WTC11 (cell line): ENCODE measurements around the gene TNRC6A. TPM values are rescaled to one million over a fixed set of nuclear protein-coding genes. Genes with fewer than 3 reads are reported as not detected.
"Not testable (repeated sequence)": the region's sequence is repeated elsewhere in the genome, so short reads cannot be mapped to it uniquely, and the experiment has no call there.

ENCODE experiments used
- ATAC-seq: fragments of 200-7000 bp; cut with Tn5 transposase; 2 replicates; pipeline ENCODE4 v1.10.0; 2021; ENCODE audit warnings: mild to moderate bottlenecking, moderate library complexity
- CTCF ChIA-PET: fragments of 300-600 bp; sonication (Branson Sonifier 250); formaldehyde crosslinking; loops from one replicate; lab custom pipeline; 2021; ENCODE audit warnings: antibody characterized with exemption; lab: Charles Lee
- POLR2A ChIA-PET: fragments of 350-600 bp; sonication (Branson Sonifier 250); formaldehyde crosslinking; loops from one replicate; lab custom pipeline; 2021; ENCODE audit warnings: antibody characterized with exemption; lab: Charles Lee
- DNase-seq: peaks from one replicate; pipeline ENCODE4 v3.0.0; 2021; ENCODE audit warnings: low spot score
- H3K27ac Mint-ChIP-seq: 2 replicates; pipeline ENCODE4 v1.8.0; 2021; ENCODE audit warnings: mixed read lengths
- H3K27me3 Mint-ChIP-seq: 2 replicates; pipeline ENCODE4 v1.8.0; 2021; ENCODE audit warnings: low read depth, mild to moderate bottlenecking, moderate library complexity, mixed read lengths
- H3K36me3 Mint-ChIP-seq: 2 replicates; pipeline ENCODE4 v1.8.0; 2021; ENCODE audit warnings: mixed read lengths
- H3K4me1 Mint-ChIP-seq: 2 replicates; pipeline ENCODE4 v1.8.0; 2022; ENCODE audit warnings: mixed read lengths
- H3K4me3 Mint-ChIP-seq: 2 replicates; pipeline ENCODE4 v1.8.0; 2021; ENCODE audit warnings: mild to moderate bottlenecking, moderate library complexity, mixed read lengths
- H3K9me3 Mint-ChIP-seq: 2 replicates; pipeline ENCODE4 v1.8.0; 2021; ENCODE audit warnings: mixed read lengths
- AFF4 ChIP-seq: sonication (generic); formaldehyde crosslinking; IDR thresholded peaks from 2 replicates; pipeline ENCODE4 v1.8.1; 2023; ENCODE audit warnings: mild to moderate bottlenecking, missing genetic modification reagents, borderline replicate concordance
- CDX4 ChIP-seq: fragments of 250-450 bp; sonication (Bioruptor Pico); IDR thresholded peaks from 2 replicates; pipeline ENCODE4 v1.9.0; 2021; ENCODE audit warnings: moderate library complexity, mild to moderate bottlenecking, inconsistent platforms, borderline replicate concordance
- E2F4 ChIP-seq: sonication (generic); formaldehyde crosslinking; IDR thresholded peaks from 2 replicates; pipeline ENCODE4 v1.8.1; 2022; ENCODE audit warnings: low read depth, mild to moderate bottlenecking, moderate library complexity, missing genetic modification reagents, borderline replicate concordance
- E2F5 ChIP-seq: sonication (generic); formaldehyde crosslinking; IDR thresholded peaks from 2 replicates; pipeline ENCODE4 v1.8.1; 2022; ENCODE audit warnings: mild to moderate bottlenecking, moderate library complexity, missing genetic modification reagents
- ELF4 ChIP-seq: sonication (generic); formaldehyde crosslinking; IDR thresholded peaks from 2 replicates; pipeline ENCODE4 v1.8.1; 2022; ENCODE audit warnings: low read depth, mild to moderate bottlenecking, moderate library complexity, missing genetic modification reagents
- EMX1 ChIP-seq: fragments of 250-450 bp; sonication (Bioruptor Pico); IDR thresholded peaks from 2 replicates; pipeline ENCODE4 v1.8.0; 2021; ENCODE audit warnings: mild to moderate bottlenecking
- ETV6 ChIP-seq: sonication (generic); formaldehyde crosslinking; IDR thresholded peaks from 2 replicates; pipeline ENCODE4 v1.8.1; 2022; ENCODE audit warnings: mild to moderate bottlenecking, missing genetic modification reagents
- GRHL2 ChIP-seq: fragments of 250-450 bp; sonication (Bioruptor Pico); IDR thresholded peaks from 2 replicates; pipeline ENCODE4 v1.8.0; 2022; ENCODE audit warnings: mild to moderate bottlenecking, moderate library complexity; ENCODE audit not compliant: insufficient replicate concordance, severe bottlenecking
- HMGA2 ChIP-seq: fragments of 250-450 bp; sonication (Bioruptor Pico); IDR thresholded peaks from 2 replicates; pipeline ENCODE4 v1.4.0; 2021; ENCODE audit warnings: mild to moderate bottlenecking, moderate library complexity
- NR2C2 ChIP-seq: sonication (generic); formaldehyde crosslinking; IDR thresholded peaks from 2 replicates; pipeline ENCODE4 v1.8.0; 2022; ENCODE audit warnings: mild to moderate bottlenecking, missing genetic modification reagents
- SMAD3 ChIP-seq: sonication (generic); formaldehyde crosslinking; IDR thresholded peaks from 2 replicates; pipeline ENCODE4 v1.8.0; 2022; ENCODE audit warnings: missing genetic modification reagents, mild to moderate bottlenecking, borderline replicate concordance
- ZNF121 ChIP-seq: sonication (generic); formaldehyde crosslinking; IDR thresholded peaks from 2 replicates; pipeline ENCODE4 v1.8.0; 2023; ENCODE audit warnings: missing genetic modification reagents
- ZNF219 ChIP-seq: sonication (generic); formaldehyde crosslinking; IDR thresholded peaks from 2 replicates; pipeline ENCODE4 v1.8.0; 2023; ENCODE audit warnings: missing genetic modification reagents, mild to moderate bottlenecking, borderline replicate concordance
- ZNF263 ChIP-seq: sonication (generic); formaldehyde crosslinking; IDR thresholded peaks from 2 replicates; pipeline ENCODE4 v1.8.1; 2022; ENCODE audit warnings: low read depth, mild to moderate bottlenecking, moderate library complexity, missing genetic modification reagents
- ZNF317 ChIP-seq: sonication (generic); formaldehyde crosslinking; IDR thresholded peaks from 2 replicates; pipeline ENCODE4 v1.8.1; 2023; ENCODE audit warnings: low read depth, mild to moderate bottlenecking, moderate library complexity, missing genetic modification reagents, borderline replicate concordance
- ZNF396 ChIP-seq: fragments of 250-450 bp; sonication (Bioruptor Pico); IDR thresholded peaks from 2 replicates; pipeline ENCODE4 v1.8.0; 2021; ENCODE audit warnings: mild to moderate bottlenecking, moderate library complexity, borderline replicate concordance
- ZSCAN18 ChIP-seq: fragments of 250-450 bp; sonication (Bioruptor Pico); IDR thresholded peaks from 2 replicates; pipeline ENCODE4 v2.1.2; 2022; ENCODE audit warnings: mild to moderate bottlenecking, moderate library complexity
- total RNA-seq: library from RNA; stranded (reverse); gene quantifications from 3 replicates; pipeline ENCODE4 v1.2.3, GENCODE V29; 2021

Gene TNRC6A
- total RNA-seq, 1 experiment from 2014 or later: 86.3 TPM

DNA sequence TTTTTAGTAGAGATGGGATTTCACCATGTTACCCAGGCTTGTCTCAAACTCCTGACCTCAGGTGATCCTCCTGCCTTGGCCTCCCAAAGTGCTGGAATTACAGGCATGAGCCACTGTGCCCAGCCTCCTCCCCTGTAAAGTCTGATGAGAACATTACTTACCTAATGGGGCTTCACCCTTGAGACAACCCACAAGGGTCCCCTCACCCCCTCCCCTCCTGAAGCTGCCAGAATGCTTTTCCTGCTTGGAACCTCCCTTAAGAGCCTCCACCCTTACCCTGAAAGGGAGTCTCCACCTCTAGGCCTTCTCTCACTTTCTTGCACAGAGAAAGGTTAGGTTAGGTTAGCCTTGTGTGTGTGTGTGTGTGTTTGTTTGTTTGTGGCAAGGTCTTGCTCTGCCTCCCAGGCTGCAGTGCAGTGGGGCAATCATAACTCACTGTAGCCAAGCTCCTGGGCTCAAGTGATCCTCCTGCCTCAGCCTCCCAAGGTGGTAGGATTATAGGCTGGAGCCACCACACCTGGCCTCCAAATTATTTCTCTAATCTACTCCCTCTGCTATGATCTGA is 125.2 kb downstream of the TNRC6A start:
- Mint-ChIP-seq H3K27me3 (no peaks in the 10 kb centered on the region), H3K4me3 (no peak overlapping the region)
- no peak for ATAC-seq

GRCh38 chr16:24855678-24856077 is 126.2 kb downstream of the TNRC6A start:
- H3K27me3 Mint-ChIP-seq: no peaks in the 10 kb centered on the region
- DNase-seq: no peak
- POLR2A ChIA-PET: no interaction called here
- TF ChIP-seq SMAD3 (CRISPR knock-in tag): no peak
- TF ChIP-seq, all 79 proteins: peak for 0
- no peak for ATAC-seq
- H3K4me1 Mint-ChIP-seq: no peaks in the 10 kb centered on the region
- no peak overlapping the region for H3K4me3 Mint-ChIP-seq
- no peaks in the 10 kb centered on the region for H3K36me3 Mint-ChIP-seq
- CTCF ChIA-PET: no interaction called here
- no peak overlapping the region for H3K27ac Mint-ChIP-seq
- no peaks in the 10 kb centered on the region for H3K9me3 Mint-ChIP-seq

More for the DNA sequence above, 125.2 kb downstream of the TNRC6A start:
- DNase-seq: no peak
- CTCF ChIA-PET: no interaction called here
- no peak overlapping the region for H3K27ac Mint-ChIP-seq
- TF ChIP-seq NR2C2 (CRISPR knock-in tag) (no peak), AFF4 (CRISPR knock-in tag) (no peak), ZNF396 (no peak), EMX1 (CRISPR knock-in tag) (no peak)
- TF ChIP-seq, all 79 proteins: peak for 0
- POLR2A ChIA-PET: no interaction called here
- H3K9me3 Mint-ChIP-seq: no peaks in the 10 kb centered on the region
- H3K36me3 Mint-ChIP-seq: no peaks in the 10 kb centered on the region
- no peaks in the 10 kb centered on the region for H3K4me1 Mint-ChIP-seq

DNA sequence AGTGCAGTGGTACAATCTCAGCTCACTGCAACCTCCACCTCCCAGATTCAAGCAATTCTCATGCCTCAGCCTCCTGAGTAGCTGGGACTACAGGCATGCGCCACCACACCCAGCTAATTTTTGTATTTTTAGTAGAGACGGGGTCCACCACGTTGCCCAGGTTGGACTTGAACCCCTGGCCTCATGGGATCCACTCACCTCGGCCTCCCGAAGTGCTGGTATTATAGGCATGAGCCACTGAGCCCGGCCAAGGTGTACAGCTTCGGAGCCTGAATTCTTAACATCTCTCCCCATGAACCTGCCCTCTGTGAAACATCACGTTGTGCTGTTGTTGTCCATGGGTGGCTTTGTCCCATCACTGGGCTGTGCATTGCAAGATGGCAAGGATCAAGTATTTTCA is 127.4 kb downstream of the TNRC6A start:
- H3K27me3 Mint-ChIP-seq, H3K4me3 Mint-ChIP-seq, DNase-seq, H3K4me1 Mint-ChIP-seq, H3K9me3 Mint-ChIP-seq, CTCF ChIA-PET, H3K36me3 Mint-ChIP-seq, H3K27ac Mint-ChIP-seq, POLR2A ChIA-PET, ATAC-seq: not testable (repeated sequence)

GRCh38 chr16:24858219-24859041 is 129.0 kb downstream of the TNRC6A start:
- ChIA-PET POLR2A (no interaction called here), CTCF (no interaction called here)
- Mint-ChIP-seq H3K36me3 (no peaks in the 10 kb centered on the region), H3K9me3 (peaks cover 3% of the 10 kb centered on the region; the same call in 1 of the 2 replicates), H3K27ac (no peak overlapping the region), H3K4me3 (no peak overlapping the region), H3K27me3 (no peaks in the 10 kb centered on the region), H3K4me1 (no peaks in the 10 kb centered on the region)
- ATAC-seq: peak; percentile 76
- DNase-seq: peak; percentile 81
- TF ChIP-seq ZNF121 (CRISPR knock-in tag) (peak; percentile 68; the same call in 1 of the 2 replicates), ETV6 (CRISPR knock-in tag) (no peak), ZNF219 (CRISPR knock-in tag) (0 out of 2 replicates have a peak, but pooled peaks have one; percentile 33), EMX1 (CRISPR knock-in tag) (no peak), ZNF263 (CRISPR knock-in tag) (no peak), GRHL2 (CRISPR knock-in tag) (no peak), ZSCAN18 (CRISPR knock-in tag) (no peak), CDX4 (CRISPR knock-in tag) (no peak), HMGA2 (no peak), E2F4 (no peak), ZNF317 (CRISPR knock-in tag) (no peak), ELF4 (CRISPR knock-in tag) (no peak), E2F5 (CRISPR knock-in tag) (no peak)
